GM21390 (cell line): ENCODE data around the gene COL10A1.
A peak's percentile ranks its signal among the peaks of the same experiment; 100 is the strongest.
"Not testable (repeated sequence)": the region's sequence is repeated elsewhere in the genome, so short reads cannot be mapped to it uniquely, and the experiment has no call there.

ENCODE experiments used
- ATAC-seq: cut with Tn5 transposase; IDR thresholded peaks from one replicate; pipeline ENCODE4 v1.9.1; 2021; ENCODE audit not compliant: unreplicated experiment

The COL10A1 gene

DNA sequence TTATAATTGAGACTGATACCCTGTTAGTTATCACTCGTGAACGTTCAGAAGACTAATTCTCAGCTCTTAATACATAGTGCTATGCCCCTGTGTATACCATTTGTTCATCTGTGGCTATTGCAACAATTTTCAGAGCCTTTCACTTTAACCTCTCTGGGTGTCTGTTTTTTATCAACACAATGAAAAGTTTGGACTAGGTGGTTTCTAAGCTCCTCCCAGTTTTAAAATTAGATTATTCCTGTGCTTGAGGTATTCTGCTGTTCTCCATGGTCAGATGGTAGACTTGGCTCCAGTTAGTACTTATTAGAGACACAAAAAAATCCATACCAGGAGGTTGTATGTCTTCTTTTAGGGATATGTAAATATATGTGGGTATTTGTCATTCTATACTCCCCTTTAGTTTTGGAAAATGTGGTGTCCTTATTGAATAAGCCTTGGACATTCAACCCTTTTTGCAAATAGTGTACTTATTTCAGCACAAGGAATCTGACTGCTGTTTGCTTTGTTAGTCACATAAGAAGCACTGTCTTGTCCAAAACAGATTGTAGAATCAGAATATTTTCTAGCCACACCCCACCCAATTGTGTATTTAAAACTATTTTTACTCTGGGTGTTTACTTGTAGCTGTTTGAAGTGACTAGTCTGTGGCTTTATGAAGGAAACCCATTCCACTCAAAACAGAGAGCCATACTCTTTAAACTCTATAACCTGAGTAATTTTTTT lies 2.0 kb upstream of the COL10A1 start:
- ATAC-seq, result no peak

DNA sequence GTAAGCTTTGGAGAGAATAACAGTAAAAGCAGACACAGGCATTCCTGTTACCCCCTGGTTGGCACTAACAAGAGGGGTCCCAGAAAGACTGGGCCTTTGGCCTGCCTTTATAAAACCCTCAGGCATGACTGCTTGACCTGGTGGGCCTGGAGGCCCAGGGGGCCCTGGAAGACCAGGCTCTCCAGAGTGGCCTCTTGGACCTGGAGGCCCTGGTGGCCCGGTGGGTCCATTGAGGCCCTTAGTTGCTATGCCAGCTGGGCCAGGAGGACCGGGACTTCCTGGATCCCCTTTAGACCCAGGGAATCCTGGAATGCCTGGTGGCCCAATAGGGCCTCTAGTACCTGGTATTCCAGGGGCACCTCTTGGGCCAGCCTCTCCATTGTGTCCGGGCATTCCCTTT lies 5.5 kb downstream of the COL10A1 start:
- ATAC-seq, result no peak

DNA sequence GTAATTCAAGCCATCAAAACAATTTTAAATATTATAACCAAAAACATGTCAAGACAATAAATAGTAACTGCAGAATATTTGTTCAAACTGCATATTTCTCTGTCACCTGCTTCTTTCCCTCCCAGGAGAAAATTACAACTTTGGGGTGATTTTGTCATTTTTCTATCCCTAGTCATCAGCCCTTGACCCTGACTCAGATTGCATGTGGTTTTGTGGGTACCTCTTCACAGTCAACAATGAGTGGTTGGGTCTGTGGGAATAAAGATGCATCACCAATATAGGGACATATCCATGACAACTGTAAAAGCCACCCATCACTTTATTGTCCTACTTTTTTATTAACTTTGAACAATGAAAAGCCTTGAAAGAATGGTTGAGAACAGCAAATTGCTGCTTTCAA lies 7.3 kb downstream of the COL10A1 start:
- ATAC-seq, result no peak

DNA sequence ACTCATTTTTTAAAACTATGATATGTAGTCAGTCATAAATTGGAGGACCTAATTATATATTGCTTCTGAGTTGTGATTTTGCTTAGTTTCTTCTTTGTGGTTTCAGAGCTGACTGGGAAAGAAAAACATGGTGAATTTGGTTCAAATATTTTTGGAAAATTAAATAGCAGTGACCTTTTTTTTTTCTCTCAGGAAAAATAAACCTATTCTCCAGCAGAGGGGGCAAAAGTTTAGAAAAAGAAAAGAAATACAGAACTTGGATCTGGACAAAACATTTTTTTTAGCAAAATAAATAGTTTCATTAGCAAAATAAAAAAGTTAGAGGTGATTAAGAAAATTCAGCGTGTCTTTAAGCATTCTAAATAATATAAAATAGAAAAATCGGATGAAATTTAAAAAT lies 10.2 kb downstream of the COL10A1 start:
- ATAC-seq, result no peak

DNA sequence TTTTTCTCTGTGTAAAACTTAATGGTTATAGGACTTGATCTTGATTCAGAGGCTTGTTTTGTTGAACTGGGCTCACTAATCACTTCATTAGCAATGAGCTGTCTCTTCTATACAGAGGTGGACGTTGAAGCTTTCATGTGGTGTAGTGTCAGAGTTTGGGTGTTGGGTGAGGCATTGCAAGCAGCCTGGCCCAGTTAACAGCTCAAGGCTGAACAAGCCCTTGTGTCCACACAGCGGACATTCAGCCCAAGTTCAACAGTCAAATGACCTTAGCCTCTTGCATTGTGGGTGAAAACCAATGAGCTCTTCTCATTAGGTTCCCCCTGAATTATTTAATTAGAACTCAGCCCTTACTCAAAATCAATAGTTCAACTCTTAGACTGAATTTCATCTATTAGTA lies 12.5 kb downstream of the COL10A1 start:
- ATAC-seq, result no peak

DNA sequence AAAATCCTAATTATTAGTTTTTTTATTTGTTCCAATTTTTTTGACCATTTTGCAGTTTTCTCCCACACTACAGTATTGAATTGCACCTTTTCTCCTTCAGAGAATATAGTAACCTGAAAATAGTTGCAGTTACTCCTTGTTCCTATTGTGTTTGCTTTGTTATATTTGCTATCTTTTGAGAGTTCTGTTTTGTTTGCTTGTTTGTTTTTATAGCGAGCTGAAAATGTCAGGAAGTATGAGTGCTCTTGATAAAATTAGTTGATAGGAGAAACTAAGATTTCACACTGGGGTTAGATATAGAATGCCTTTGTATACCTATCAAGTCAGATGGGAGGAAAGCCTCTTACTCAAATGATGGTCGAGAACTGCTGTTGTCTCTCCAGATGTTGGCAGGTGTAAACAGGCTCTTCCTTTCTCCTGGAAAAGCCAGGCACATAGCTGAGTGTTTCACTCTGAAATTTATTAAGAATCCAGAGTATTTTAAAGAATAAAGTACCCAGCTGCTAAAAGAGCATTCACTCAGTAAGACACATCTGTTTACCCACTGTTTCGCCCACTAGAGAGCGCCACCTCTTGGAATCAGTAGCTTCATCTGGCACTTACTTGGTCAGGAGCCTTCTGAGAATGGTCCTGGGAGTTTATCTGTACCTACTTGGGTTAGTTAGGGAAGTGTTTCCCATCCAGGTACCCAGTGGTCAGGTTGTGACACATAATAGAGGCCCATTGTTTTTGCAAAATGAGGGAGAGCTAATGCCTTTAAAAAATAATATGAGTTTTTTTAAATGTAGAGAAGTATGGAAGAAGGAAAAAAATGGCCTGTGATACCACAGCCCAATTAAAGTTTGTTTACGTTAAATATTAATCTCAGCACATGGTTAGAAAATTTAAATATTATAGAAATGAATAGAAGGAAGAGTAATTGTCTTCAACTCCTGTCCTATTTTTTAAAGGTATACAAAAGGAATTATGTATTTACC lies 14.1 kb downstream of the COL10A1 start:
- peak; percentile 83 for ATAC-seq

DNA sequence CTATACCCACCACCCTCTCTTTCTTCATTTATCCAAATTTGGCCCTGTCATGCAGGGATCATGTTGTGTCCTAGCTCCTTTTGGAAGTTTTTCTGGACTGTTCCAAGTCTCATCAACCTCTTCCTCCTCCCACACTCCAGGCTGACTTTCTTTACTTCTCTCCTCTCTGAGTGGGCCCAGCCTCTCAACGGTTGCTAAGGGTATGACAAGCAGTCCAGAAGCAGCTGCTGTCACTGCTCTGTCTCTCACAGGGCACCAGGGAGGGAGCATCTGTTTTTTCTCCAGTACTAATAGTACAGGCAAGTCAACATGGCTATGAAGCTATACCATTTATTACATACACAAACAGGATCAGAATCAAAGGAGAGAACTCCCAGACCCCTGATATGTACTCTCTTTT lies 17.1 kb downstream of the COL10A1 start:
- no peak for ATAC-seq

DNA sequence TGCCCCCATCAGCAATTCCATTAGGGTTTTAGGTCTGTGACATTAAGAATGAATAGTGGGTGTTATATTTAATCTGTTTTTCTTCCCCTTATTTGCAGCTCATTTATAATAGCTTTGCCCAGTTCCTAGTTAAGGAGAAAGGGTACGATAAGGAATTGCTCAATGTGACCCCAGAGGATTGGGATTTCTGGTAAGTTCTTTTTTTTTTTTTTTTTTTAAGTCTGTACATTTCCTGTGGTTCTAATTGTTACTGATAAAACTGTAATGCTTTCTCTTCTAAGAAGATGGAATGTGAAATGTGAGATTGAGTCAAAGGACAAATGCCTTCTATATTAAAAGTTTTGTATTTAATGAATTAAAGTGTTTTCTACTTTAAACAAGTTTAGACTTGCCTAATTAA lies 19.8 kb downstream of the COL10A1 start:
- no peak for ATAC-seq

DNA sequence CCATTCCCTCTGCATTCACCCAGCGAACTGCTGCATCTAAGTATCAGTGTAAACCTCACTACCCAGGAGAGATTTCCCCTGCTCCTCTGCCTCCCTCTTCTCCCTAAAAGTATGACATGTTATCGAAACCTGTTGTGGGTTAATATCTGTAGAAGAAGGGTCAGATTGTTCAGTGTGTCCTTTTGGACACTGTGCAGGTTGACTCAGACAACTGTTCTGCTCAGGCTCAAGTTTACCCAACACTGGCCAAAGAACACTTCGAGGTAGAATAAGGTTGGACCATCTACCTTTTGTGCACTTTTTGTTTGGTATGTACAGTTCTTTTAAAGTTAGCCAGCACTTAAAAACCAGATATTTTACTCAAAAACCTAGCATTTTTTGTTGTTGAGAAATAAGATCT lies 20.7 kb downstream of the COL10A1 start:
- no peak for ATAC-seq

DNA sequence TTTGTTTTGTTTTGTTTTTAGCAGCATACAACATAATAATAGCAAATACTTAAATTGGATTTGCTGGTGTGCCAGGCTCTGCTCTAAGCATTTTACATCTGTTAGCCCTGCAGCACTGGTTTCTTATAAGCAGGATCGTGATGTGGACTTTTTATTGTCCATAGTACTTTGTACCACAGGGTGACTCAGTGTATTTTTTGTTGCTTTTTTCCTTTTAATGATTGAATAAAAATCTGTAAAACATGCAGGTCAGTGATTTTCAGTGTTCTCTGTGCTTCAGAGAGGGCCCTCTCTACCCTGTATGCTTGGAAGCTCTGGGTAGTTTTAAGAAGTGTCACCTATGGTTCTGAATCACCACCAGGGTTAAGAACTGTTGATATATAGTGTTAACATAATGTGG lies 21.3 kb downstream of the COL10A1 start:
- ATAC-seq, result no peak

DNA sequence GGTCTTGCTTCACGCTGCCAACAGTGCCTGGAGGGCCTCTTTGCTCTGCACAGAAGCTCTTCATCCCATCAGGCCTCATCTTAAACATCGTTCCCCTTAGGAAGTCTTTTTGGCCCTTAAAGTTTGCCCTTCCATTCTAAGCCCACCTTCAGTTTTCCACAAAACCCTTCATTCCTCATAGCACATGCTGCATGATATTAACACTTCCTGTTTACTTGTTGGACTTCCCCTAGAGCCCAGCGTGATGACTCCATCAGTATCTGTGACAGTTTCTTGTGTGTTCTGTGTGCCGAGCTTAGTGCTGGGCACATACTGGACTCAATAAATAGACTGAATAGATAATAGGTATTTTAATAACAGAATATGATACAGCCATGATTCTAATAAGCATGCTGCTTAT lies 23.1 kb downstream of the COL10A1 start:
- ATAC-seq, result no peak

DNA sequence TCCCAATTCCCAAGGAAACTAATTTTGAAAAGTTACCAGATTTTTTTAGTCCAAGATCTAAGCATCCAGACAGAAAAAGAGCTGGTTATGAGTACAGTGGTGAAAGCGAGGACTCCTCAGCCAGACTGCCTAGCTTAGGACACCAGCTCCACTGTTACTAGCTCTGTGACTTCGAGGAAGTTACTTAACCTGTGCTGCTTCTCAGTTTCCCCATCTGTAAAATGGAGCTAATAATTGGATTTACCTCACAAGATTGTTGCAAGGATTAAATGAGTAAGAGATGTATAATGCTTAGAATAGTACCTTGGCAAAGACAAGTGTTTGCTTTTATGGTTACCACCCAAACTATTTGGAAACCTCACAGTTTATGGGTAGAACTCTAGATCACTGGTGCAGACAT lies 24.1 kb downstream of the COL10A1 start:
- no peak for ATAC-seq

DNA sequence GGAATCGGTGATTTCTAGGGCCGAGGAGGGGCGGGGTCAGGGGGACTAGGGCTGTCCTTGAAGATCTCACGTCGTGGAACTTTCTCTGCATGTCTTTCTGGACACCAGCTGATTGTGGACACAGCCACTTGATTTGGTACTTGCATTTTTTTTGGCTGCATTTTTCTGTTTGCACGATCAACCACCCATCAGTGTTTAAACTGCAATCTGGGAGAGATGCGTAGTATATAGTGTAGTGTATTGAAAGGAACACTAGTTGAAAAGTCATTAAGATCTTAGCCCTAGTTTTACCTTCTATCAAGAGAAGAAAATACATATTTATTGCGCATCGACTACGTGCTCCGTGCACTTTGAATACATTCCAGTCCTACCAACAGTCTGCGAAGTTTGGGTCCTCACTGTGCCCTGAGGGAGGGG lies 24.6 kb downstream of the COL10A1 start:
- no peak for ATAC-seq

DNA sequence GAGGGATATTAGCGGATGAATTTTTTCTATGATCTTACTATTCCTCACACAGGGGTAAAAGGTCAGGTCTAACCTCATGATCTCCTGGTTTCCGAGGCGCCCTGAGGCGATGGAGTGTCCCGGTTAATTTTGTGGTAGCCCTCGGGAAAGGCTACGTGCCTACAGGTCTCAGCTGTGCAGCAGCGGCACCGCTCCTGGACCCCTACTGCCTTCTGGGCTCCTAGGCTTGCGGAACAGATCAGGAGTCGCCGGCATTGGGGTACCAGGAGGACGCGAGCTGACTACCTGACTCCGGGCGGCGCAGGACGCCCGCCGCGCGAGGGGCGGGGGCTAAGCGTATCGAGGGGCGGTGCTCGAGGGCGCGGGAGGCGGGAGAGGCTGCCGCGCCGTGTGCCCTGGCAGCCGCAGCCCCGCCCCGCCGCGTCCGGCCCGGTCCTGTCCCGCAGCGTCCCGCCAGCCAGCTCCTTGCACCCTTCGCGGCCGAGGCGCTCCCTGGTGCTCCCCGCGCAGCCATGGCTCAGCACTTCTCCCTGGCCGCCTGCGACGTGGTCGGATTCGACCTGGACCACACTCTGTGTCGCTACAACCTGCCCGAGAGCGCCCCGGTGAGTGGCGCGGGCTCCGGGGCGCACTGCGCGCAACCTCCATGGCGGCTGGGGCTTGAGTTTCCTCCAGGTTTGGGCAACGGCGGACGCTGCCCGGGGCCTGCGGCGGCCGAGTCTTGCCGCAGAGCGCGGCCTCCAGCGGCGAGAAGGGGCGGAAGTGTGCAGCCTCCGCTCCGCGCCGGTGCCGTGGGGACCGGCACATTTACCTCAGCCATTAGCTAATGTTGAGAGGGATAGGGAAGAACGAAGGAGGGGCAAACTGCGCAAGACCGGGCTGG lies 25.3 kb downstream of the COL10A1 start, which contains the start of gene NT5DC1:
NT5DC1 (plus strand) TSS at position 435 of the 883 bp plus-strand sequence; CDS start at position 513, 78 bp downstream.
- peak; percentile 86 for ATAC-seq

DNA sequence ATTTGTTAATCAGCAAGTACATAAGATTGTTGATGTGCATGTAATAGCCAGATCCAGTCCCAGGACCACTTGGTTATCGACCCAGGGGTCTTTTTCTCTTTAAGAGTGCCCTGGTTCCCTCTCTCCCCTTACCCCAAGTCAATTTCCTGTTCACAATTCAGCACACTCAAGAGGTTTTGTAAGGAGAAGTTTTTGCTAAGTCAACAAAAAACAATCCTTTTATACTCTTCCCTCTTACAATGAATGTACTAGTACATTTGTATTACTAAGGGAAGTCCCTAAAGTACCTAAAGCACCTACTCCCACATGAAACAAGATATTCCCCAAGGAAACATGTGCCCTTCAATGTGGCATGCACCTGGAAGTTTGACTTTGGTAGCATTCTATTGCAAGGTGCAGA lies 26.9 kb downstream of the COL10A1 start:
- no peak for ATAC-seq

DNA sequence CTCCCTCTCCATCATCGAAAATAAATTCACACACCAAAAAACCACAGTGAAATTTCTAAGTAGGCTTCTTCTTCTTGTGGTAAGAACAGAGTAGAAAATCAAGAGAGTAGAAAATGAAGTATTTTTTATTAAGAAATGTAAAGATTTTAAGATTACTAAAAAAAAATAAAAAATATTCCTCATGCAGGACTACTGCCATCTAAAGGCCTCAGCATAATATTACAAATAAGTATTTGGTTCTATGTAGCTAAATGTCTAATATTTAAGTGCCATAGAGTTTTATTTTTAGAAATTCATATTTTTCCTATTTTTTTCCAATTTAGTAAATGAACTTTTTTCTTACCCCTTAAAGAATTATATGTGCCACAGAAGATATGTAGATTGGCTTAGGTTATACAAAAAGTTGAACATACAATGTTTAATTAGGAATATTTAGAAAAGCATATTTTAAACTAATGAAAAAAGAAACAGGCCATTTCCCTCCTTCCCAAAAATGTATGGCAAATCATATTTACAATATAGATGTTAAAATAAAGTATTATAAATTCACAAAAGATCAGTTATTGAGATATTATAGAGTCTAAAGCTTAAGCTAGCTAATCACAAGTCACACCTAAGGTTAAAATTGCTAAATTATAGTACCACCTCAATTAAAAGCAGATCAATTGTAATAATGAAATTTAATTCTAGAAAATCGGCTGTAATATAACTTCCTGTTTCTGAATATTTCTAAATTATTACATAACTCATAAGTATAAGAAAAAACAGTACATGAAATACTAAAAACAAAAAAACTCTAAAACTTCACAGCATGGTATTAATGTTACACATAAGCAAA lies 28.7 kb downstream of the COL10A1 start:
- no peak for ATAC-seq

DNA sequence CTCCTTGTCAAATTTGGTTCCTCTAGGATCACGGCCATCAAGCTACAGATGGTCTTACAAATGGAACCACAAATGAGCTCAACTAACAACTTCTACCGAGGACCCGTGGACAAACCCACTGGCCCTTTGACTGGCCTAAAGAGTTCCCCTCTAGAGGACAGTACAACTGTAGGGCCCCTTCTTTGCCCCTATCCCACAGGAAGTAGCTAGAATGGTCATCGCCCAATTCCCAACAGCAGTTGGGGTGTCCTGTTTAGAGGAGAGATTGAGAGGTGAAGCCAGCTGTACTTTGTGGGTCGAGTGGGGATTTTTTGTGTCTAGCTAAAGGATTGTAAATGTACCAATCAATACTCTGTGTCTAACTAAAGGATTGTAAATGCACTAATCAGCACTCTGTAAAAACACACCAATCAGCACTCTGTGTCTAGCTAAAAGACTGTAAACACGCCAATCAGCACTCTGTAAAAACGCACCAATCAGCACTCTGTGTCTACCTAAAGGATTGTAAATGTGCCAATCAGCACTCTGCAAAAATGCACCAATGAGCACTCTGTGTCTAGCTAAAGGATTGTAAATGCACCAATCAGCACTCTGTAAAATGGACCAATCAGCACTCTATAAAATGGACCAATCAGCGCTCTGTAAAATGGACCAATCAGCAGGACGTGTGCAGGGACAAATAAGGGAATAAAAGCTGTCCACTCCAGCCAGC lies 29.7 kb downstream of the COL10A1 start:
- ATAC-seq, result not testable (repeated sequence)

DNA sequence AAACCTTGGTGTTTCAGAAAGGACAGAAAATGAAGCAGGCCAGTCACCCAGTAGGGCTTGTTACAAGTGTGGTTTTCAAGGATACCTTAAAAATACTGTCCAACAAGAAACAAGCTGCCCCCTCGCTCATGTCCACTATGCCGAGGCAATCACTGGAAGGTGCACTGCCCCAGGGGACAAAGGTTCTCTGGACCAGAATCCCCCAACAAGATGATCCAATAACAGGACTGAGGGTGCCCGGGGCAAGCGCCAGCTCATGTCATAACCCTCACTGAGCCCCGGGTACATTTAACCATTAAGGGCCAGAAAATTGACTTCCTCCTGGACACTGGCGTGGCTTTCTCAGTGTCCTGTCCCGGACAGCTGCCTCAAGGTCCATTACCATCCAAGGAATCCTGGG lies 31.9 kb downstream of the COL10A1 start:
- ATAC-seq, result no peak

DNA sequence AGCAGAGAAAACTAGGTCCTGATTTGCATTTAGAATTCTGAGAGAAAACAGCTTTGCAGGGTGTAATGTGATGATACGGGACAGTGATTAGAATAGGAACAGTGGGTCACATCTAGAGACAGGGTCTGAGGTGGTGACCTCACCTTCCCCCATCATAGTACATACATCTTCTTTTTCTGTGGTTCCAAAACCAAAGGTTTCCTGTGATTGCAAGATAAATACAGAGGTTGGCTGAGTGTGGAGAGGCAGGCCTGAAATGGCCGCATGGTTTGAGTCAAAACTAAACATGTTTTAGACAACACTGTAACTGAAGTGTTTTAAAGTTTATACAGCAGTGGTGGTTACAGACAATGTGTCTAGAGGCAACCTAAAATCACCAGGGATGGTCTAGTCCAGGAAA lies 35.7 kb downstream of the COL10A1 start:
- peak; percentile 56 for ATAC-seq

DNA sequence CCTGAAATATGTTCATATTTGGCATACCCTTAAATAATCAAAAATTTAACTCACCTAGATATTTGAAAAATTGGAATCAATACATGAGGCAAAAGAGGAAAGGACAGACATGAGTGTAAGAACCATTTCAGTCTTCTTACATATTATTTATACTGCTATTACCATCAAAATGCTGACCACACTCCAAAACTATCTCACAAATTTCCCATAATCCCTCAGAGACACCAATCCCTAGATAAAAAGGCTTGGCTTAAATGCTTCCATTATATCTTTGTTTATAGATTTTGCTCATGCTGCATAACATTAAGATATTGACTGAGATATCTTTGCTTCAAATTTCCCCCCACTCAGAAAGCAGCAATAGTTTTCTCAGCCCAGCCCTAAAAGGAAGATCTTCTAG lies 37.0 kb downstream of the COL10A1 start:
- ATAC-seq, result no peak
